ENCODE measurements around the gene GAS1. TPM values are rescaled to one million over a fixed set of nuclear protein-coding genes. Genes with fewer than 3 reads are reported as not detected.

GAS1 gene
- total RNA-seq, 1 experiment from 2014 or later, result 0.64 TPM

- Histone ChIP-seq H3K4me3 (ENCODE audit: low read depth, low read length) (no peak overlapping the region), H3K27me3 (replicated peaks; ENCODE audit: control insufficient read depth, insufficient read depth, low read length) (no peaks in the 10 kb centered on the region), H3K36me3 (ENCODE audit: control insufficient read depth, insufficient read depth, low read length) (no peaks in the 10 kb centered on the region), H3K9me3 (no peaks in the 10 kb centered on the region), H3K4me1 (no peaks in the 10 kb centered on the region)
- intact Hi-C loops (cut with micrococcal nuclease; ENCODE audit: unreplicated experiment), result no loop called here
- POLR2A ChIA-PET, result no interaction called here
- H3K9me3 Mint-ChIP-seq (ENCODE audit: unreplicated experiment), result no peaks in the 10 kb centered on the region
- no peaks in the 10 kb centered on the region for H3K4me1 Mint-ChIP-seq (ENCODE audit: low read depth, unreplicated experiment)
- H3K27ac Mint-ChIP-seq (ENCODE audit: unreplicated experiment), result no peak overlapping the region
- H3K4me3 Mint-ChIP-seq (ENCODE audit: unreplicated experiment), result no peak overlapping the region
- no peak for DNase-seq
- H3K36me3 Mint-ChIP-seq (ENCODE audit: insufficient read depth, unreplicated experiment), result no peaks in the 10 kb centered on the region
- BruUV-seq (replicated peaks), result no TSS peak
- H3K27me3 Mint-ChIP-seq (ENCODE audit: insufficient read depth, unreplicated experiment), result peaks cover 6% of the 10 kb centered on the region
- CTCF ChIA-PET, result no interaction called here
- TF ChIP-seq CTCF (IDR thresholded peaks at IDR 0.05; ENCODE audit: insufficient read depth in 1 of 2, low read depth in 1 of 2, low read length in 1 of 2, severe bottlenecking in 1 of 2, unreplicated experiment in 1 of 2), result no peak
These were observed 45.1 kb downstream of the GAS1 start for GRCh38 chr9:86902176-86902575.

- no peaks in the 10 kb centered on the region for H3K36me3 Mint-ChIP-seq (ENCODE audit: insufficient read depth, unreplicated experiment)
- BruUV-seq (replicated peaks), result no TSS peak
- H3K27me3 Mint-ChIP-seq (ENCODE audit: insufficient read depth, unreplicated experiment), result peaks cover 6% of the 10 kb centered on the region
- Histone ChIP-seq H3K36me3 (ENCODE audit: control insufficient read depth, insufficient read depth, low read length) (no peaks in the 10 kb centered on the region), H3K4me3 (ENCODE audit: low read depth, low read length) (no peak overlapping the region), H3K4me1 (no peaks in the 10 kb centered on the region), H3K27me3 (replicated peaks; ENCODE audit: control insufficient read depth, insufficient read depth, low read length) (no peaks in the 10 kb centered on the region), H3K9me3 (no peaks in the 10 kb centered on the region)
- ChIA-PET CTCF (no interaction called here), POLR2A (no interaction called here)
- H3K4me3 Mint-ChIP-seq (ENCODE audit: unreplicated experiment), result no peak overlapping the region
- H3K4me1 Mint-ChIP-seq (ENCODE audit: low read depth, unreplicated experiment), result no peaks in the 10 kb centered on the region
- intact Hi-C loops (cut with micrococcal nuclease; ENCODE audit: unreplicated experiment), result no loop called here
- no peak overlapping the region for H3K27ac Mint-ChIP-seq (ENCODE audit: unreplicated experiment)
- no peaks in the 10 kb centered on the region for H3K9me3 Mint-ChIP-seq (ENCODE audit: unreplicated experiment)
- no peak for DNase-seq
- no peak for TF ChIP-seq CTCF (IDR thresholded peaks at IDR 0.05; ENCODE audit: insufficient read depth in 1 of 2, low read depth in 1 of 2, low read length in 1 of 2, severe bottlenecking in 1 of 2, unreplicated experiment in 1 of 2)
These were observed 45.8 kb downstream of the GAS1 start for GRCh38 chr9:86901511-86901910.

Data from Caco-2 (cell line).